Measurements from ENCODE around the gene FASTKD1. TPM values are rescaled to one million over a fixed set of nuclear protein-coding genes. Genes with fewer than 3 reads are reported as not detected.
"Not testable (repeated sequence)": the region's sequence is repeated elsewhere in the genome, so short reads cannot be mapped to it uniquely, and the experiment has no call there.

FASTKD1 gene
- total RNA-seq, 4 donors from 2014 or later: 8.3 to 15.4 (median 11.0) TPM

DNA sequence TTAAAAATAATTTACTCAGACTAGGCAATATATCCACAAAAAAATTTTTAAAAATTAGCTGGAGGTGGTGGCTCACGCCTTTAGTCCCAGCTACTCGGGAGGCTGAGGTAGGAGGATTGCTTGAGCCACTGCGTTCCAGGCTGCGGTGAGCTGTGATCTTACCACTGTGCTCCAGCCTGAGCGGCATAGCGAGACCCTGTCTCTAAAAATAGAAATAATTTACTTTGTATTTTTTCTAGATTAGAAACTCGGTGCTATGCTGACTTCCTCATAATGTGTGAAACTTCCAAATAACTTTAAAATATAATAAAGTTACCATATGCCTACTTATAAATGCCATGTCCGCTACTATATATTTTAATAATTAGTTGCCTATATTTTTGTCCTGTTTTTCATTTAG, 17.1 kb upstream of the FASTKD1 start:
- intact Hi-C loops (cut with DNase I): no loop called here
- no peak for TF ChIP-seq POLR2AphosphoS5 (IDR thresholded peaks at IDR 0.05)
- no peak for TF ChIP-seq EP300 (IDR thresholded peaks at IDR 0.05)
- TF ChIP-seq POLR2A (IDR thresholded peaks at IDR 0.05; ENCODE audit: low read depth): no peak
- no peak for TF ChIP-seq CTCF (IDR thresholded peaks at IDR 0.05)
- H3K4me3 ChIP-seq: no peak overlapping the region
- no peaks in the 10 kb centered on the region for H3K27me3 ChIP-seq
- H3K27ac ChIP-seq (replicated peaks in 1 of 4): no peak overlapping the region
- H3K9me3 ChIP-seq: no peaks in the 10 kb centered on the region
- DNase-seq (ENCODE audit: extremely low spot score): no peak
- no peaks in the 10 kb centered on the region for H3K36me3 ChIP-seq
- WGBS: 82% methylated on average over 8 of the region's 8 CpGs
- H3K4me1 ChIP-seq: peaks cover 21 to 45% (median 22%) of the 10 kb centered on the region in 4 donors

DNA sequence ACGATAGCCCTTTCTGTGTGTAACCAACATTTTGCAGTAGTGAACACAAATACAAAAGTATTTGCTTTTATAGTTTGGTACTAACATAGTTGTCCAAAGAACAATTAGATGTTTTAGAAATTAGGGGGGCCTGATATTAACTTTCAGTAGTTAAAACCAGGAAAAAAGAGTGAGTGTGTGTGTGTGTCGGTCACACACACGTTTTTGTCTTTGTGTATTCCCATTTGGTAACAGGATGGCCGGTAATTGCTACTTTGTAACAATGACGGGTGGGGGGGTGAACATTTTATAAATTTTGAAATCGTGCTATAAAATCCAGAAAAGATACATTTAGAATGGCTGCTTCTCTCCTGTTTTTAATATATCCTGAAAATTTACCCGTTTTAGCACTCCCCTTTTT, 12.0 kb upstream of the FASTKD1 start:
- H3K4me1 ChIP-seq: peaks cover 26 to 37% (median 28%) of the 10 kb centered on the region in 4 donors
- H3K27me3 ChIP-seq: no peaks in the 10 kb centered on the region
- TF ChIP-seq CTCF (IDR thresholded peaks at IDR 0.05): no peak
- no peak for TF ChIP-seq POLR2AphosphoS5 (IDR thresholded peaks at IDR 0.05)
- TF ChIP-seq EP300 (IDR thresholded peaks at IDR 0.05): no peak
- TF ChIP-seq POLR2A (IDR thresholded peaks at IDR 0.05; ENCODE audit: low read depth): no peak
- H3K4me3 ChIP-seq: peak overlapping the region; percentile 68 to 87 (median 77)
- intact Hi-C loops (cut with DNase I): loop anchor here (10.0 kb wide), 1 partner anchor 109 kb away; the partner anchor contains the start of genes CFAP210 and PHOSPHO2
- H3K9me3 ChIP-seq: no peaks in the 10 kb centered on the region
- H3K27ac ChIP-seq (replicated peaks in 1 of 4): peak overlapping the region; percentile 94 to 96 (median 95)
- no peak for DNase-seq (ENCODE audit: extremely low spot score)
- 21% methylated on average over 7 of the region's 7 CpGs for WGBS
- no peaks in the 10 kb centered on the region for H3K36me3 ChIP-seq

GRCh38 chr2:169584005-169584877, 10.6 kb upstream of the FASTKD1 start, which contains the start of gene PPIG:
PPIG (plus strand) TSS chr2:169584351; CDS start chr2:169604042, 19,691 bp downstream.
- Histone ChIP-seq H3K9me3 (no peaks in the 10 kb centered on the region), H3K36me3 (no peaks in the 10 kb centered on the region), H3K27ac (replicated peaks in 1 of 4) (peak within 1 kb of the TSS; percentile 94 to 96 (median 95)), H3K4me3 (peak within 1 kb of the TSS; percentile 68 to 87 (median 77)), H3K27me3 (no peaks in the 10 kb centered on the region), H3K4me1 (peaks cover 26 to 35% (median 28%) of the 10 kb centered on the region in 4 donors)
- peak; percentile 98 for DNase-seq (ENCODE audit: extremely low spot score)
- TF ChIP-seq CTCF (IDR thresholded peaks at IDR 0.05) (no peak), POLR2AphosphoS5 (IDR thresholded peaks at IDR 0.05) (peak; percentile 93 to 94), POLR2A (IDR thresholded peaks at IDR 0.05; ENCODE audit: low read depth) (peak; percentile 11), EP300 (IDR thresholded peaks at IDR 0.05) (no peak)
- WGBS: 6% methylated on average over 37 of the region's 49 CpGs
- intact Hi-C loops (cut with DNase I): loop anchor here (10.0 kb wide), 1 partner anchor 111 kb away; the partner anchor contains the start of genes CFAP210 and PHOSPHO2

GRCh38 chr2:169583518-169583917, 9.9 kb upstream of the FASTKD1 start:
- intact Hi-C loops (cut with DNase I): loop anchor here (10.0 kb wide), 1 partner anchor 111 kb away; the partner anchor contains the start of genes CFAP210 and PHOSPHO2
- no peak for DNase-seq (ENCODE audit: extremely low spot score)
- Histone ChIP-seq H3K4me1 (peaks cover 26 to 29% (median 28%) of the 10 kb centered on the region in 4 donors), H3K9me3 (no peaks in the 10 kb centered on the region), H3K36me3 (no peaks in the 10 kb centered on the region), H3K4me3 (no peak overlapping the region), H3K27me3 (no peaks in the 10 kb centered on the region), H3K27ac (replicated peaks in 1 of 4) (peak overlapping the region; percentile 94 to 96 (median 95))
- WGBS: 96% methylated on average over 5 of the region's 5 CpGs
- no peak for TF ChIP-seq POLR2AphosphoS5 (IDR thresholded peaks at IDR 0.05)
- no peak for TF ChIP-seq CTCF (IDR thresholded peaks at IDR 0.05)
- TF ChIP-seq EP300 (IDR thresholded peaks at IDR 0.05): no peak

- intact Hi-C loops (cut with DNase I): loop anchor here (10.0 kb wide), 1 partner anchor 112 kb away; the partner anchor contains the start of genes CFAP210 and PHOSPHO2
- over 99% methylated on average over 10 of the region's 10 CpGs for WGBS
- not testable (repeated sequence) for H3K9me3 ChIP-seq; H3K27ac ChIP-seq (replicated peaks in 1 of 4); H3K36me3 ChIP-seq; H3K27me3 ChIP-seq; DNase-seq (ENCODE audit: extremely low spot score); H3K4me3 ChIP-seq
- peaks cover 24 to 26% (median 25%) of the 10 kb centered on the region in 4 donors for H3K4me1 ChIP-seq
Observed at GRCh38 chr2:169582552-169583266, 9.0 kb upstream of the FASTKD1 start.
